HG02884 (cell line): ENCODE measurements around the gene ANKS1B.
A peak's percentile ranks its signal among the peaks of the same experiment; 100 is the strongest.

ENCODE experiments used
- ATAC-seq: cut with Tn5 transposase; IDR thresholded peaks from one replicate; pipeline ENCODE4 v1.9.1; 2021; ENCODE audit warnings: mild to moderate bottlenecking, moderate library complexity; ENCODE audit not compliant: unreplicated experiment

The ANKS1B gene

DNA sequence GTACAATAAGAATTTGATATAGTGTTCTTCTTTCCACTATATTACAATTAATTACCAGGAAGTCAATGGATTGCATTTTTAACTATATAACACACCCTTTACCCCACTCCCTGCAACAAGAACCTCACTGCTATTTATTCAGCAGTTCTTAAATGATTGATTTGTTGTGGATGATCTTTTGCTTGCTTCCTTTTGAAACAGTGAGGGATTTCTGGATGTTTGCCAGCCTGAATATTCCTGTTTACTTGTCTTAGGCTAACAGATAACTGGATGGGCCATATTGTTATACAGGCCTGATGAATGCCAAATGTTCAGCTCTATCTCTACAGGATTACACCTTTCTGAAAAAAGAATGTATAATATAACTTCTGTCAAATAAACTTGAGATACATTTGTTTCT is 842.1 kb downstream of the ANKS1B start:
- ATAC-seq, result no peak

DNA sequence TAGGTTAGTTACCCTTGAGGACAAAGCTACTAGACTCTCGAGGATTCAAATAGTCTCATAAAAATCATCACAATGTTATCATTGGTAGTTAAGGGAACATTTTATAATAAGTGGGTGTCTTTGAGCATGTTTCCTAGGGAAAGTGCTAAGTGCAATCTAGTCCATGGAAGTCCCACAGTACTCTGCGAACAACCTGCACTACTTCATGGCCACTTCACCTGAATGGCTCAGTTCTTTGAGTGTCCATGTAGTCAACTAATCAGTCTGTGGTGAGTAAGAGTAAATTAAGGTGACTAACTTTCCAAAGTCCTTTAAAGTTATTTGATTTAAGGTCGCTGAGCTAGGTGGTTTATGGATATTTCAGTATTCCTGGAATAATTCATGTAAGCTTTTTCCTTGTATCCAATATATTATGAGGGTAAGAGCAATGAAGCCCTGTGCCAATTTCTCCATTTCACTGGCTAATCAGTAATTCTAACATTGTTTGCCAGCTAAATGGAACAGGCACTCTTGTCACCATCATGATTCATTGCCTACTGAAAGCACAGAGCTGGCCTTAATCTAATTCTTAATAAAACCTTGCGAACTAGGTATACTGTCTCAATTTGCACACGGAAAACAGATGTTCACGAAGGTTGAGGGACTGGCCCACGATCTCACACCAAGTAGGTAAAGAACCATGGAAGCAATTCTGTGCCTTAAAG is 844.6 kb downstream of the ANKS1B start:
- ATAC-seq, result no peak

DNA sequence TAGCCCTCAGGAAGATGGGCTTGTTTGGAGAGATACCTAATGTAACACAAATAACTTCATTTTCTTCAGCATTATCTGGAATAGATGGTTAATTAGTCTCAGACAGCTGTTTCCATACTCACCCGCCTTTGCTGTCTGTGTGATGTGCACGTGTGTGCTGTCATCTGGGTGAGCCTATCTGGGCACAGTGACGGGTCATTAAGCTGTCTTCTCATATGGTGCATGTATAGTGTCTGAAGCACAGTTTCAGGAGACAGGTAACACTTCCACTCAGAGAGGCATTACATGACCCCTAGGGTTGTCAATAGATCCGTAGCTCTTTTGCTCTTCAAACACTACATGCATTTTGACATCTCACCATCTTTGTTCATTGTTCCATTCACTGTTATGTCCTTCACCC is 846.3 kb downstream of the ANKS1B start:
- ATAC-seq, result no peak

GRCh38 chr12:99137124-99137855 is 847.4 kb downstream of the ANKS1B start:
- ATAC-seq, result no peak

DNA sequence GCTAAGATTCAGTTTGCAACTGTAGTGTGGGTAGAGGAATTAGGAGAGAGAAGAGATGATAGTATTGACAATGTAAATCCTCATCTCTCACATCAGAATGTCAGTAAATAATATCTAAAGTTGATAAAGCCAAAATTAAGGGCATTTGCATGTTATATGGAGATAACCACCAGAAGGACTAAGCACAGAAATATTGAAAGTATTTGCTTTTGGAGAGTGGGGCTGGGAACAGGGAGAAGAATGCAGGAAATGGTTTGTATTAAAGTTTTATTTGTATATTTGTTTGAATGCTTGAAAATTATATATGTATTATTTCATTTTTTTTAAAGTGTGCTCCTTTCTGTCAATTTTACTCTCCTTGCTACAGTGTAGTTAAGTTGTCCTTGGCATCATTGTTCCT is 848.2 kb downstream of the ANKS1B start:
- no peak for ATAC-seq

GRCh38 chr12:99135376-99135775 is 849.4 kb downstream of the ANKS1B start:
- ATAC-seq, result no peak

DNA sequence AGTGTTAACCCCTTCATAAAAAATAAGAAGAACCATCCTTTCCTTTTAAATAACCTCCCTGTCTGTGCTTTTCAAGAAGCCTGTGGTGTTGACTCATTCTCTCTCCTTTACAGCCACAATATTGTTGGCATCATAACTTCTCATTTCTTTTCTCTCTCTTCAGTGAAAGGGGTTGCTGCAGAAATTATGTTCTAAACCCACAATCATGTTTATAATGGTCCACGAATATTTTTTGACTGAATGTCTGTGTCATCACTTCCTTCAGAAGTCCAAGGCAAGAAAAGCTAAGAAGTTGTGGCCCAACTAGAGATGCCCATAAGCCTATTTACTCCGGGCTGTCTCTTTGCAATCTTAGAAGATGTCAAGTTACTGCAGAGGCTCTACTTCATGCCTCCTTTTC is 851.3 kb downstream of the ANKS1B start:
- no peak for ATAC-seq

GRCh38 chr12:99131751-99132199 is 853.0 kb downstream of the ANKS1B start:
- peak; percentile 34 for ATAC-seq

- peak; percentile 97 for ATAC-seq
These were observed 853.8 kb downstream of the ANKS1B start for GRCh38 chr12:99130808-99131553.

DNA sequence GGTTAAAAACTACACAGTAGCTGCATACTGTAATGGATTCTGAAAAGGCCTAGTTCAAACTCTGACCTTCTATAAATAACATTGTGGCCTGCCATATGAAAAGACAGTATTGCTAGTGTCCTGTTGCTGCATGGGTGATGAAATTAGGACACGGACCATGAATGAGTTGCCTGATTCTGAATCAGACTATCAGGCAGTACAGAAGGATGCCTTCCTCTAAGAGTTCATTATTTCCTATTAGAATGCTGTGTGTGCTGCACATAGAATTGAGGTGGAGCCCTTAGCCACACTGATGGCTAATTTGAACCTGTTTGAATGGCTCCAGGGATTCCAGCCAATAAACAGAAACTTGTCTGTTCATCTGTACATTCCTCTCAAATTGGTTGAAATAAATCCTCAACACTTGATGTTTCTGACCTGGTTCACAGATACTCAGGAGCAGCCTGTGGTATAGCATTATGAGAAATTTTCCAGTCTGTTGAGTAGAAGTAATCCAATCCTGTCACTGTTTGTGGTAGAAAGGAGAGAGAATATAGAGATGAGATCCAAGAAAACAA is 856.4 kb downstream of the ANKS1B start:
- no peak for ATAC-seq

GRCh38 chr12:99122959-99123358 is 861.8 kb downstream of the ANKS1B start:
- ATAC-seq, result no peak

DNA sequence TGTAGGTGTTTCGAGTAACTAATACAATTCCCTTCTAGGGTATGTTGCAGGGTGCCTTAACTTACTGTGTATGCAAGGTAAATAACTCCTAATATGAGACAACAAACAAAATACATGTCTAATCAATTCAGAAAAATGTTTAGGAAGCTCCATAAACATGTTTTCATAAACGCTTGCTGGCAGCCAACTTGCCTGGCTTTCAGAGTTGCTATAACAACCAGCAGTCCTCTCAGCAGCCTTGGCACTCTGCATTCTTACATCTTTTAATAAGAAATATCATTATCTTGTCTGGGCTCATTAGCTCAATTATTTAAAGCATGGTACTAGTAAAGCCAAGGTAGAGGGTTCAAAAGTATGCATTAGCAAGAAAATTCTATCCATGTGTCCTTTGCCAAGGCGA is 862.2 kb downstream of the ANKS1B start:
- ATAC-seq, result no peak

GRCh38 chr12:99121546-99121945 is 863.2 kb downstream of the ANKS1B start:
- no peak for ATAC-seq

DNA sequence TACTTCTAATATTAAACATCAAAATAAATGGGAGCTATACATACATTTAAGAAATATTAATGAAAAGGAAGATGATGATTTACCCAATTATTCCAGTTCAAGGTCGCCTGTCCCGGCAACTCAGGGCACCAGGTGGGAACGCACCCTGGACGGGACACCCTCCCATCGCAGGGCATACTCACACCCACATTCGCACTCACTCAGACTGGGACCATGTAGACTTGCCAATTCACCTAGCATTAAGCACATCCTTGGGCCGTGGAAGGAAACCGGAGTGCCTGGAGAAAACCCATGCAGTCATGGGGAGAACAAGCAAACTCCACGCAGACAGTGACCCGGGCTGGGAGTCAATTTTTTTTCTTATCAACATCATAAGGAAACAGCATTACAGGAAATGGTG is 864.8 kb downstream of the ANKS1B start:
- no peak for ATAC-seq

DNA sequence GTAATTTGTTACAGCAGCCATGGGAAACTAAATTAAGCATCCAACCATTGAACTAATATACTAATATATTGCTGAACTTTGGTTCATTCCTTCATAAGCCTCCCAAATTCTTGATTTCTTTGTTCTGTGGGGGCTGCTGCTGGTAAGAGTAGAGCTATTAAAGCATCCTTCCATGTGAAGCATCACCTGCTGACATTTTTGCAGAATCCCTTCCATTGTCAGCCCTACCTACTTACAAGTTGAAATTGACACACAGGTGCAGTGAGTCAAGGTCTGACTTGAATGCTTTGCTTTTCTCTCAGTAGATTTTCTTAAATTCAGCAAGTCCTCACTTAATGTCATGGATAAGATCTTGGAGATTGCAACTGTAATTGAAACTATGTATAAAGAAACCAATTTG is 865.3 kb downstream of the ANKS1B start:
- no peak for ATAC-seq

GRCh38 chr12:99111600-99111999 is 873.1 kb downstream of the ANKS1B start:
- ATAC-seq, result no peak

DNA sequence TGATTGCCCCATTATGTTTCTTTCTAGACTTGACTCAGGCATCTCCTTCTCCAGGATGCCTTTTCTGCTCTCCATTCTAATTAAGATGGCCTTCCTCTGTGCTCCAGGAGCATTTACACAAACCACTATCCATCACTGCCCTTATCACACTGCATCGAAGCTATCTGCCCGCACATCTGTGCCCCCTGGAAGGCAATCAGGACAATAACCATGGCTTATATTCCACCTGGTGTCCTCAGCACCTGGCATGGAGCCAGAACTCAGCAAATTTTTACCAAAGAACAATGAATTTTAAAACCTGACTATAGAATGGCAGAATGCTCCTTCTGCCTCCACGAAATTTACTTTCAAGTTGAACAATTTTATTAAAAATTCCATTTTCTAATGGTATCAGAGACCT is 873.9 kb downstream of the ANKS1B start:
- ATAC-seq, result no peak

DNA sequence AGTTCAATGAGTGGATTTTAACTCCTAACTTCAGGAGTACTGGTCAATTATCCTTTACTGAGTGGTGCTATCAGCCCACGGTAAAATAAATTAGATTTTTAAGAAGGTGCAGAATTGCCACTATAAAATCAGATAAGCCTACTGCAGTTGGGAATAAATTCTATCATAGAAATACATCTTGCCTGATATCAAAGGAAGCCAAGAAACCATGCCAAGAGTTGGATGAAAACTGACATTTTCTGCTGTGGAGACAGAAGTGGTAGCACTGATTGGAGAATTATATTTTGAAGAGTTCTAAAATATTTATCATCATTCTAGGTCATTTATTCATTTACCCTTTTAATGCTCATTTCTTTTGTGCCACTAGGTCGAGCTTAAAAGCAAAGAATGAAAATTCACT is 874.5 kb downstream of the ANKS1B start:
- ATAC-seq, result no peak

DNA sequence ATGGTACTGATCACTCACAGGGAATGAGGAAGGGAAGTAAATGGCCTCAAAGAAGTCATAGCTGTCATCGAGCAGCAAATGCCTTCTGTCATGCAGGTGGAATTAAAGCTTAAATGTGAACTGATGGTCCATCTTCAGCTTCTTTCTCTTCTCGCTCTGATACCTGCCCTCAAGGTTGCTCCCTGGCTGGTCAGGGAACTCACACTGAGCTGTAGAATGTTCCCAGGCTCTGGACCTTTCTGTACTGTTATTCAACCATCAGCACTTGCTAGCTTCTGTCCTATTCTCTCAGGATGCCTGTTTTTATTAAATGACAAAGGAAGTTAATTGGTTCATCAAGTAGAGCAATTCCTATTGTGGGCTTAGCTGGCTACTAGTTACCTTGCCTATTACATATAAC is 875.8 kb downstream of the ANKS1B start:
- no peak for ATAC-seq

GRCh38 chr12:99099786-99100185 is 885.0 kb downstream of the ANKS1B start:
- ATAC-seq, result no peak

GRCh38 chr12:99097171-99097570 is 887.6 kb downstream of the ANKS1B start:
- ATAC-seq, result no peak

DNA sequence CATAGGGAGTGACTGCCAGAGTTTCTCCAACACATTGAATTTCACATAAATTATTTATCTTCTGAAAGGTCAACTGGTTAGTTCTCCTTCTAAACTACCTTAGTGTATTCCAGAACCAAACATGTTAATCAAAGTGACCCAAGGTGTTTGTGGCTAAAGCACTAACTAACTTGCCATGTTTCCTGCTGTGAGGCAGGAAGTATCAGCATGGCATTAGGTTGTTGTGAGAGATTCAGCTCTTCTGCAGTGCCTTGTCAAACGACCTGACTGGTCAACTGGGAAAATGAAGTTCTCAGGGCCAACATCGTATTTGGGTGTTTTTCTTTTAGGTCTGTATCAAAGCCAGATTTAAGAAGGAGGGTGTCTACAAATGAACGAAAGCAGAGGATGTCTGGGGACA is 891.6 kb downstream of the ANKS1B start:
- no peak for ATAC-seq
